K562 (cell line): ENCODE data around the gene FRMPD2. TPM values are rescaled to one million over a fixed set of nuclear protein-coding genes. Genes with fewer than 3 reads are reported as not detected.

ENCODE experiments used
- ATAC-seq: fragments of 200-7000 bp; cut with Tn5 transposase; 3 replicates; pipeline ENCODE4 v1.9.1; 2020; ENCODE audit warnings: moderate library complexity
- BruUV-seq: library from RNA; stranded (reverse); fragments of 400-500 nt; replicated peaks from 2 replicates; lab custom pipeline; 2021; lab: Mats Ljungman, UMichigan
- CTCF ChIA-PET: fragments of 300-600 bp; formaldehyde crosslinking; extraction: SDS; loops from one replicate; lab custom pipeline; 2021; ENCODE audit warnings: low intra/inter-chr PET ratio; lab: Yijun Ruan, JAX
- POLR2A ChIA-PET: fragments of 300-600, 350-650 bp; sonication (Branson Sonifier 250); formaldehyde crosslinking; extraction: SDS; loops from one replicate; lab custom pipeline; 2021; ENCODE audit warnings: antibody characterized with exemption, inconsistent platforms; lab: Yijun Ruan, JAX
- DNase-seq, 4 experiments: peaks; one replicate each; pipeline versions ENCODE4 v3.0.0 to v3.0.0-alpha.2; 2011 to 2018; ENCODE audit warnings: low spot score in 3 of 4, mixed read lengths in 3 of 4; ENCODE audit errors: extremely low read depth in 1 of 4
- FAIRE-seq: peaks from 2 replicates; lab custom pipeline; 2011; peaks lifted over from hg19 to GRCh38; lab: Jason Lieb, UNC
- H2AFZ ChIP-seq: 2 replicates; pipeline ENCODE4 v1.6.0; 2011; ENCODE audit warnings: low read depth, low read length, control low read depth, inconsistent platforms
- H3K27ac ChIP-seq: fragments of 200-600 bp; 3 replicates; pipeline ENCODE4 v1.8.0; 2011; ENCODE audit warnings: low read depth, mild to moderate bottlenecking, control low read depth, inconsistent platforms, low read length, moderate library complexity, mixed read lengths; ENCODE audit errors: extremely low read depth
- H3K27me3 ChIP-seq, 2 experiments: fragments of 300-600 bp in 1 of 2; 2 replicates in 1 of 2; 3 replicates in 1 of 2; pipeline versions ENCODE4 v1.6.0 to v1.8.0; 2011; ENCODE audit warnings: inconsistent platforms in 2 of 2, low read length in 2 of 2, mild to moderate bottlenecking in 1 of 2, mixed read lengths in 1 of 2, moderate library complexity in 1 of 2; ENCODE audit not compliant: control insufficient read depth in 2 of 2, insufficient read depth in 2 of 2
- H3K36me3 ChIP-seq: fragments of 300-600 bp; 3 replicates; pipeline ENCODE4 v1.8.0; 2011; ENCODE audit warnings: mild to moderate bottlenecking, low read length, inconsistent platforms; ENCODE audit not compliant: control insufficient read depth, insufficient read depth
- H3K4me1 ChIP-seq, 2 experiments: fragments of 200-600 bp in 1 of 2; replicated peaks in 1 of 2; 2 replicates in 1 of 2; 3 replicates in 1 of 2; pipeline versions ENCODE4 v1.5.1 to v1.8.0; 2011; ENCODE audit warnings: inconsistent platforms in 2 of 2, low read length in 2 of 2, mild to moderate bottlenecking in 1 of 2, mixed read lengths in 1 of 2, moderate library complexity in 1 of 2; ENCODE audit not compliant: control insufficient read depth in 2 of 2, insufficient read depth in 2 of 2
- H3K4me2 ChIP-seq: 2 replicates; pipeline ENCODE4 v1.6.1; 2011; ENCODE audit warnings: low read length, control low read depth, inconsistent platforms, mixed read lengths; ENCODE audit not compliant: insufficient read depth
- H3K4me3 ChIP-seq: fragments of 200-600 bp; sonication (generic), shearing (Covaris generic); 2 replicates; pipeline ENCODE4 v1.5.1; 2016; ENCODE audit warnings: control low read depth, inconsistent platforms
- H3K79me2 ChIP-seq: fragments of 200-600 bp; 3 replicates; pipeline ENCODE4 v1.8.0; 2011; ENCODE audit warnings: low read length, inconsistent platforms; ENCODE audit not compliant: control insufficient read depth, insufficient read depth
- H3K9ac ChIP-seq, 2 experiments: 2 replicates each; pipeline versions ENCODE4 v1.6.0 to v1.6.1; 2011; ENCODE audit warnings: low read depth in 2 of 2, low read length in 2 of 2, control low read depth in 1 of 2, inconsistent platforms in 1 of 2, mild to moderate bottlenecking in 1 of 2, mixed read lengths in 1 of 2; ENCODE audit not compliant: insufficient read depth in 1 of 2
- H3K9me1 ChIP-seq: one replicate; pipeline ENCODE4 v1.6.0; 2011; ENCODE audit warnings: inconsistent platforms, mild to moderate bottlenecking, low read length, moderate library complexity; ENCODE audit not compliant: control insufficient read depth, insufficient read depth
- H3K9me3 ChIP-seq: replicated peaks from 2 replicates; pipeline ENCODE4 v1.5.1; 2011; ENCODE audit warnings: low read depth, low read length, inconsistent platforms; ENCODE audit not compliant: control insufficient read depth, insufficient read depth
- H4K20me1 ChIP-seq: replicated peaks from 2 replicates; pipeline ENCODE4 v1.6.1; 2011; ENCODE audit warnings: low read length, inconsistent platforms, mixed read lengths; ENCODE audit not compliant: control insufficient read depth, insufficient read depth
- ARID2 ChIP-seq: fragments of 450-650 bp; IDR thresholded peaks from 2 replicates; pipeline ENCODE4 v1.6.1; 2017; ENCODE audit warnings: antibody characterized with exemption, mild to moderate bottlenecking
- BRF1 ChIP-seq: IDR thresholded peaks from 3 replicates; pipeline ENCODE4 v1.6.1; 2011; ENCODE audit warnings: borderline replicate concordance, mild to moderate bottlenecking; ENCODE audit not compliant: insufficient read length; ENCODE audit errors: extremely low read depth
- CBFA2T3 ChIP-seq: fragments of 450-650 bp; IDR thresholded peaks from 2 replicates; pipeline ENCODE4 v1.6.1; 2017
- MAFG ChIP-seq: fragments of 450-650 bp; conservative IDR thresholded peaks from 2 replicates; pipeline ENCODE4 v1.6.1; 2016; ENCODE audit warnings: missing genetic modification characterization, missing compliant biosample characterization
- POLR2B ChIP-seq: fragments of 450-650 bp; IDR thresholded peaks from 2 replicates; pipeline ENCODE4 v1.6.1; 2018; ENCODE audit warnings: low read depth; ENCODE audit not compliant: partially characterized antibody
- WGBS: fragments of 100-300 bp; shearing (Covaris generic); methylation state at CpG from one replicate; pipeline ENCODE4 v1.1.6; 2016; ENCODE audit warnings: low coverage, mixed read lengths; ENCODE audit not compliant: insufficient coverage; ENCODE audit errors: missing lambda C conversion rate; 5-methylcytosine and 5-hydroxymethylcytosine counted together
- in situ Hi-C: fragments of 300-500 bp; cut with MboI; formaldehyde crosslinking; loops from 4 replicates; pipeline ENCODE4 v1.15.0; 2018; ENCODE audit warnings: inconsistent platforms, mixed read lengths
- intact Hi-C: fragments of 100-400 bp; cut with micrococcal nuclease; formaldehyde crosslinking; loops from 2 replicates; pipeline ENCODE4 v1.14.2; 2022
- polyA plus RNA-seq, 8 experiments: library from polyadenylated mRNA; depleted of rRNA in 4 of 8; stranded (reverse) in 5 of 8; unstranded in 3 of 8; fragments of >200 nt; fragmentation: Nextera tagmentation in 2 of 8; fragmentation: Illumina TruSeq in 1 of 8; extraction: Ambion mirVana in 2 of 8; extraction: Trizol in 1 of 8; gene quantifications; 2 replicates each; pipeline versions ENCODE4 v1.2.1 to v1.2.3, GENCODE V29; 2011 to 2014; ENCODE audit warnings: inconsistent platforms in 1 of 8, missing spikeins in 1 of 8
- total RNA-seq, 7 experiments: library from RNA; depleted of rRNA in 6 of 7; stranded (reverse); fragments of >200 nt in 6 of 7; fragmentation: Illumina TruSeq in 2 of 7; extraction: Trizol in 2 of 7; gene quantifications; 2 replicates each; pipeline versions ENCODE4 v1.2.1 to v1.2.3, GENCODE V29; 2011 to 2021; ENCODE audit warnings: low replicate concordance in 1 of 7
- TF ChIP-seq, protein P1 (sequence below), 3 experiments: fragments of 200-800 bp in 1 of 3; sonication (Bioruptor generic) in 1 of 3; sonication (generic) in 1 of 3; formaldehyde crosslinking in 1 of 3; IDR thresholded peaks; 2 replicates each; pipeline versions ENCODE4 v1.6.1 to v1.8.0; 2016 to 2022; ENCODE audit warnings: mild to moderate bottlenecking in 2 of 3, missing compliant biosample characterization in 2 of 3, missing genetic modification characterization in 2 of 3, missing genetic modification reagents in 1 of 3
- TF ChIP-seq, protein P2 (sequence below): fragments of 450-650 bp; IDR thresholded peaks from 2 replicates; pipeline ENCODE4 v1.6.1; 2016; ENCODE audit warnings: mild to moderate bottlenecking, moderate library complexity

Gene FRMPD2
- total and polyA plus RNA-seq, 9 of the 15 experiments (the other 6 are each of a cell fraction or from before 2014, with no cell fraction given) = 0.12 to 0.95 (median 0.33) TPM

DNA sequence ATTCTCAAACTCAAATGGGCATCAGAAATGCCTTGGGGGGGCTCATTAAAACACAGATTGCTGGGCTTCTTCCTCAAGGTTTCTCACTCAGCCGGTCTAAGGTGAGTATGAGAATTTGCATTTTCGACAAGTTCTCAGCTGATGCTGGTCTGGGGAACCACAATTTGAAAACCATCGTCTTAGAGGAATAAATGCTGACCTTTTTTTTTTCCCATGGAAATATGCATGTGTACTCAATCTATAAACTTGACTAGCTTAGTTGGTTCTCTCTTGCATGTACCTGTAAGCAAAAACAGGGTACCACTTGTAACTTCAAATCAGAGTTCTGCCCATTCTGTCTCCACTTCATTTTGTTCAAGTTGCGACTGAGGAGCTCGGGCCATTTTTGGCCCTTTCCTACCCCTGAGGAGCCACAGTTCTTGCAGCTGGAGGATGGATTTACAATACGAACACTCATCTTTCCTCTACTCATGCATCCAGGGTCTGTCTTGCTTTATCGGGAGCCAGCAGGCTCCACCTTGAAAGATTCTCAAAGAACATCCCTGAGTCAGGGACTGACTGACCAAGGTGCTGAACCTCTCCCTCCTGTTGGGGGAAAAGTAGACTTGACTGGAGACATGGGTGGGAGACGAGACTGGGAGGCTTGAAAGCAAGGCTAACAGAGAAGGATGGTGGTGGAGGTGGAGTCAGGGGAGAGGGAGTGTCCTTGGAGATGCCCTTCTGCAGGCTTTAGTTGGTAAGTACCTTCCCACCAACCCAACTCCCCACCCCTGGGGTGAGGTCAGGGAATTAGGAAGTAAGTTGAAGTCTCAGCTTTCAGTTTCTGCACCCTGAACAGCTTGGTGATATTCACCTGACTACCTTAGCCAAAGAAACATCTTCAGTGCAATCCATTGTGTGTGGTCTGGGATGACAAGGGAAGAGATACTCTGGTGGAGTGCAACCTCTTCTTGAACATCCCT lies 28.3 kb upstream of the FRMPD2 start:
- Histone ChIP-seq H3K4me3 (no peak overlapping the region), H3K27ac (no peak overlapping the region), H2AFZ (no peak overlapping the region), H4K20me1 (peaks cover 7% of the 10 kb centered on the region; the same call in 1 of the 2 replicates), H3K9me1 (no peaks in the 10 kb centered on the region), H3K9me3 (peaks cover 4% of the 10 kb centered on the region; the same call in 1 of the 2 replicates), H3K36me3 (no peaks in the 10 kb centered on the region), H3K9ac (no peak overlapping the region), H3K4me1 (peaks cover 9 to 10% of the 10 kb centered on the region in 2 experiments), H3K4me2 (no peak overlapping the region), H3K27me3 (no peaks in the 10 kb centered on the region; a peak in 1 of 5 replicates), H3K79me2 (peaks cover 10% of the 10 kb centered on the region)
- WGBS = 37% methylated on average over 8 of the region's 8 CpGs
- ChIA-PET CTCF (no interaction called here), POLR2A (interaction anchor here (1.2 kb wide), 1 partner anchor 220 kb away, joined by 3 read pairs; no protein-coding TSS in a partner anchor)
- DNase-seq = no peak
- in situ Hi-C loops (no loop called here), intact Hi-C loops (no loop called here)
- FAIRE-seq = no peak
- ATAC-seq = no peak
- BruUV-seq = no TSS peak
- TF ChIP-seq MAFG (tag) (peak; percentile 56), BRF1 (no peak), POLR2B (no peak), ARID2 (no peak), CBFA2T3 (0 out of 2 replicates have a peak, but pooled peaks have one; percentile 18)
- TF ChIP-seq, protein P1, sequence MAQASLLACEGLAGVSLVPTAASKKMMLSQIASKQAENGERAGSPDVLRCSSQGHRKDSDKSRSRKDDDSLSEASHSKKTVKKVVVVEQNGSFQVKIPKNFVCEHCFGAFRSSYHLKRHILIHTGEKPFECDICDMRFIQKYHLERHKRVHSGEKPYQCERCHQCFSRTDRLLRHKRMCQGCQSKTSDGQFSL (CRISPR knock-in tag; IDR thresholded peaks at IDR 0.05) = no peak
- TF ChIP-seq, protein P1 (tag; IDR thresholded peaks at IDR 0.05) = no peak
- TF ChIP-seq, protein P2, sequence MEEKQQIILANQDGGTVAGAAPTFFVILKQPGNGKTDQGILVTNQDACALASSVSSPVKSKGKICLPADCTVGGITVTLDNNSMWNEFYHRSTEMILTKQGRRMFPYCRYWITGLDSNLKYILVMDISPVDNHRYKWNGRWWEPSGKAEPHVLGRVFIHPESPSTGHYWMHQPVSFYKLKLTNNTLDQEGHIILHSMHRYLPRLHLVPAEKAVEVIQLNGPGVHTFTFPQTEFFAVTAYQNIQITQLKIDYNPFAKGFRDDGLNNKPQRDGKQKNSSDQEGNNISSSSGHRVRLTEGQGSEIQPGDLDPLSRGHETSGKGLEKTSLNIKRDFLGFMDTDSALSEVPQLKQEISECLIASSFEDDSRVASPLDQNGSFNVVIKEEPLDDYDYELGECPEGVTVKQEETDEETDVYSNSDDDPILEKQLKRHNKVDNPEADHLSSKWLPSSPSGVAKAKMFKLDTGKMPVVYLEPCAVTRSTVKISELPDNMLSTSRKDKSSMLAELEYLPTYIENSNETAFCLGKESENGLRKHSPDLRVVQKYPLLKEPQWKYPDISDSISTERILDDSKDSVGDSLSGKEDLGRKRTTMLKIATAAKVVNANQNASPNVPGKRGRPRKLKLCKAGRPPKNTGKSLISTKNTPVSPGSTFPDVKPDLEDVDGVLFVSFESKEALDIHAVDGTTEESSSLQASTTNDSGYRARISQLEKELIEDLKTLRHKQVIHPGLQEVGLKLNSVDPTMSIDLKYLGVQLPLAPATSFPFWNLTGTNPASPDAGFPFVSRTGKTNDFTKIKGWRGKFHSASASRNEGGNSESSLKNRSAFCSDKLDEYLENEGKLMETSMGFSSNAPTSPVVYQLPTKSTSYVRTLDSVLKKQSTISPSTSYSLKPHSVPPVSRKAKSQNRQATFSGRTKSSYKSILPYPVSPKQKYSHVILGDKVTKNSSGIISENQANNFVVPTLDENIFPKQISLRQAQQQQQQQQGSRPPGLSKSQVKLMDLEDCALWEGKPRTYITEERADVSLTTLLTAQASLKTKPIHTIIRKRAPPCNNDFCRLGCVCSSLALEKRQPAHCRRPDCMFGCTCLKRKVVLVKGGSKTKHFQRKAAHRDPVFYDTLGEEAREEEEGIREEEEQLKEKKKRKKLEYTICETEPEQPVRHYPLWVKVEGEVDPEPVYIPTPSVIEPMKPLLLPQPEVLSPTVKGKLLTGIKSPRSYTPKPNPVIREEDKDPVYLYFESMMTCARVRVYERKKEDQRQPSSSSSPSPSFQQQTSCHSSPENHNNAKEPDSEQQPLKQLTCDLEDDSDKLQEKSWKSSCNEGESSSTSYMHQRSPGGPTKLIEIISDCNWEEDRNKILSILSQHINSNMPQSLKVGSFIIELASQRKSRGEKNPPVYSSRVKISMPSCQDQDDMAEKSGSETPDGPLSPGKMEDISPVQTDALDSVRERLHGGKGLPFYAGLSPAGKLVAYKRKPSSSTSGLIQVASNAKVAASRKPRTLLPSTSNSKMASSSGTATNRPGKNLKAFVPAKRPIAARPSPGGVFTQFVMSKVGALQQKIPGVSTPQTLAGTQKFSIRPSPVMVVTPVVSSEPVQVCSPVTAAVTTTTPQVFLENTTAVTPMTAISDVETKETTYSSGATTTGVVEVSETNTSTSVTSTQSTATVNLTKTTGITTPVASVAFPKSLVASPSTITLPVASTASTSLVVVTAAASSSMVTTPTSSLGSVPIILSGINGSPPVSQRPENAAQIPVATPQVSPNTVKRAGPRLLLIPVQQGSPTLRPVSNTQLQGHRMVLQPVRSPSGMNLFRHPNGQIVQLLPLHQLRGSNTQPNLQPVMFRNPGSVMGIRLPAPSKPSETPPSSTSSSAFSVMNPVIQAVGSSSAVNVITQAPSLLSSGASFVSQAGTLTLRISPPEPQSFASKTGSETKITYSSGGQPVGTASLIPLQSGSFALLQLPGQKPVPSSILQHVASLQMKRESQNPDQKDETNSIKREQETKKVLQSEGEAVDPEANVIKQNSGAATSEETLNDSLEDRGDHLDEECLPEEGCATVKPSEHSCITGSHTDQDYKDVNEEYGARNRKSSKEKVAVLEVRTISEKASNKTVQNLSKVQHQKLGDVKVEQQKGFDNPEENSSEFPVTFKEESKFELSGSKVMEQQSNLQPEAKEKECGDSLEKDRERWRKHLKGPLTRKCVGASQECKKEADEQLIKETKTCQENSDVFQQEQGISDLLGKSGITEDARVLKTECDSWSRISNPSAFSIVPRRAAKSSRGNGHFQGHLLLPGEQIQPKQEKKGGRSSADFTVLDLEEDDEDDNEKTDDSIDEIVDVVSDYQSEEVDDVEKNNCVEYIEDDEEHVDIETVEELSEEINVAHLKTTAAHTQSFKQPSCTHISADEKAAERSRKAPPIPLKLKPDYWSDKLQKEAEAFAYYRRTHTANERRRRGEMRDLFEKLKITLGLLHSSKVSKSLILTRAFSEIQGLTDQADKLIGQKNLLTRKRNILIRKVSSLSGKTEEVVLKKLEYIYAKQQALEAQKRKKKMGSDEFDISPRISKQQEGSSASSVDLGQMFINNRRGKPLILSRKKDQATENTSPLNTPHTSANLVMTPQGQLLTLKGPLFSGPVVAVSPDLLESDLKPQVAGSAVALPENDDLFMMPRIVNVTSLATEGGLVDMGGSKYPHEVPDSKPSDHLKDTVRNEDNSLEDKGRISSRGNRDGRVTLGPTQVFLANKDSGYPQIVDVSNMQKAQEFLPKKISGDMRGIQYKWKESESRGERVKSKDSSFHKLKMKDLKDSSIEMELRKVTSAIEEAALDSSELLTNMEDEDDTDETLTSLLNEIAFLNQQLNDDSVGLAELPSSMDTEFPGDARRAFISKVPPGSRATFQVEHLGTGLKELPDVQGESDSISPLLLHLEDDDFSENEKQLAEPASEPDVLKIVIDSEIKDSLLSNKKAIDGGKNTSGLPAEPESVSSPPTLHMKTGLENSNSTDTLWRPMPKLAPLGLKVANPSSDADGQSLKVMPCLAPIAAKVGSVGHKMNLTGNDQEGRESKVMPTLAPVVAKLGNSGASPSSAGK = no peak
